NT2/D1 (cell line): ENCODE results near the gene RAP1GAP.

Source experiments
- DNase-seq: peaks from one replicate; pipeline ENCODE4 v3.0.0-alpha.2; 2011; ENCODE audit warnings: low read depth, low spot score
- H3K27me3 ChIP-seq: 2 replicates; pipeline ENCODE4 v1.6.0; 2011; ENCODE audit warnings: mild to moderate bottlenecking; ENCODE audit not compliant: insufficient read length, insufficient read depth
- H3K36me3 ChIP-seq: 2 replicates; pipeline ENCODE4 v1.6.1; 2011; ENCODE audit warnings: mild to moderate bottlenecking, low read length, mixed read lengths; ENCODE audit not compliant: insufficient read depth, insufficient read length
- H3K4me1 ChIP-seq: 2 replicates; pipeline ENCODE4 v1.5.1; 2011; ENCODE audit not compliant: insufficient read depth, insufficient read length
- H3K4me3 ChIP-seq: 2 replicates; pipeline ENCODE4 v1.5.1; 2011; ENCODE audit warnings: low read depth; ENCODE audit not compliant: insufficient read length
- H3K9ac ChIP-seq: 2 replicates; pipeline ENCODE4 v1.6.0; 2011; ENCODE audit warnings: low read depth; ENCODE audit not compliant: insufficient read length
- H3K9me3 ChIP-seq: 2 replicates; pipeline ENCODE4 v1.5.1; 2011; ENCODE audit warnings: mild to moderate bottlenecking, low read length; ENCODE audit not compliant: insufficient read depth
- SUZ12 ChIP-seq: IDR thresholded peaks from 2 replicates; pipeline ENCODE4 v1.6.1; 2011; ENCODE audit not compliant: insufficient read length, insufficient read depth; ENCODE audit errors: extremely low read depth
- YY1 ChIP-seq: IDR thresholded peaks from 2 replicates; pipeline ENCODE4 v1.6.1; 2011; ENCODE audit not compliant: insufficient read length, insufficient read depth
- ZNF274 ChIP-seq: IDR thresholded peaks from 2 replicates; pipeline ENCODE4 v1.6.1; 2011; ENCODE audit warnings: mild to moderate bottlenecking, low read depth, low read length

Gene RAP1GAP

GRCh38 chr1:21641076-21641475, 28.1 kb downstream of the RAP1GAP start:
- DNase-seq: no peak
- no peaks in the 10 kb centered on the region for H3K36me3 ChIP-seq

GRCh38 chr1:21640653-21641052, 28.5 kb downstream of the RAP1GAP start:
- Histone ChIP-seq H3K27me3 (no peaks in the 10 kb centered on the region), H3K4me3 (no peak overlapping the region), H3K4me1 (peaks cover 16% of the 10 kb centered on the region), H3K9ac (no peak overlapping the region), H3K9me3 (no peaks in the 10 kb centered on the region), H3K36me3 (no peaks in the 10 kb centered on the region)
- TF ChIP-seq SUZ12 (no peak), YY1 (no peak), ZNF274 (no peak)
- no peak for DNase-seq

More at GRCh38 chr1:21641076-21641475, 28.1 kb downstream of the RAP1GAP start:
- Histone ChIP-seq H3K9ac (no peak overlapping the region), H3K27me3 (no peaks in the 10 kb centered on the region), H3K4me1 (peaks cover 16% of the 10 kb centered on the region), H3K9me3 (no peaks in the 10 kb centered on the region), H3K4me3 (no peak overlapping the region)
- no peak for TF ChIP-seq SUZ12
- no peak for TF ChIP-seq ZNF274
- no peak for TF ChIP-seq YY1

GRCh38 chr1:21639594-21640041, 29.5 kb downstream of the RAP1GAP start:
- peaks cover 20% of the 10 kb centered on the region for H3K4me1 ChIP-seq
- no peaks in the 10 kb centered on the region for H3K27me3 ChIP-seq
- H3K4me3 ChIP-seq: no peak overlapping the region
- TF ChIP-seq YY1: no peak
- no peak for TF ChIP-seq SUZ12
- TF ChIP-seq ZNF274: no peak
- H3K36me3 ChIP-seq: no peaks in the 10 kb centered on the region
- no peak for DNase-seq
- no peak overlapping the region for H3K9ac ChIP-seq
- no peaks in the 10 kb centered on the region for H3K9me3 ChIP-seq

GRCh38 chr1:21638531-21639341, 30.4 kb downstream of the RAP1GAP start:
- Histone ChIP-seq H3K36me3 (no peaks in the 10 kb centered on the region), H3K4me3 (no peak overlapping the region), H3K4me1 (peaks cover 21% of the 10 kb centered on the region), H3K9ac (no peak overlapping the region), H3K27me3 (no peaks in the 10 kb centered on the region), H3K9me3 (no peaks in the 10 kb centered on the region)
- DNase-seq: no peak
- TF ChIP-seq SUZ12: no peak

- peaks cover 20% of the 10 kb centered on the region for H3K4me1 ChIP-seq
- H3K4me3 ChIP-seq: no peak overlapping the region
- H3K9ac ChIP-seq: no peak overlapping the region
- no peaks in the 10 kb centered on the region for H3K36me3 ChIP-seq
- H3K27me3 ChIP-seq: no peaks in the 10 kb centered on the region
- TF ChIP-seq YY1 (no peak), ZNF274 (no peak), SUZ12 (no peak)
- DNase-seq: no peak
- no peaks in the 10 kb centered on the region for H3K9me3 ChIP-seq
Measured at GRCh38 chr1:21637514-21637913, 31.6 kb downstream of the RAP1GAP start.

GRCh38 chr1:21636029-21636428, 33.1 kb downstream of the RAP1GAP start:
- Histone ChIP-seq H3K9me3 (no peaks in the 10 kb centered on the region), H3K4me3 (no peak overlapping the region), H3K36me3 (no peaks in the 10 kb centered on the region), H3K9ac (no peak overlapping the region), H3K4me1 (peaks cover 20% of the 10 kb centered on the region), H3K27me3 (no peaks in the 10 kb centered on the region)
- no peak for DNase-seq
- TF ChIP-seq YY1 (no peak), ZNF274 (no peak), SUZ12 (no peak)

- TF ChIP-seq SUZ12 (no peak), YY1 (no peak), ZNF274 (no peak)
Measured at GRCh38 chr1:21634806-21635535, 34.2 kb downstream of the RAP1GAP start.

More at GRCh38 chr1:21634806-21635535, 34.2 kb downstream of the RAP1GAP start:
- H3K36me3 ChIP-seq: no peaks in the 10 kb centered on the region
- peak overlapping the region; percentile 10 for H3K9ac ChIP-seq
- H3K4me3 ChIP-seq: no peak overlapping the region
- H3K27me3 ChIP-seq: no peaks in the 10 kb centered on the region
- H3K9me3 ChIP-seq: no peaks in the 10 kb centered on the region
- no peak for DNase-seq
- H3K4me1 ChIP-seq: peaks cover 24% of the 10 kb centered on the region
